ENCODE measurements around the gene SELENOO. TPM values are rescaled to one million over a fixed set of nuclear protein-coding genes. Genes with fewer than 3 reads are reported as not detected.
A peak's percentile ranks its signal among the peaks of the same experiment; 100 is the strongest.

SELENOO gene
- total and polyA plus RNA-seq, 2 of the 13 experiments (the other 11 are each of a cell fraction or from before 2014, with no cell fraction given), result 14.4 to 19.0 TPM

- TF ChIP-seq HBP1 (CRISPR knock-in tag; IDR thresholded peaks at IDR 0.05; ENCODE audit: low read depth) (no peak; the same call in 1 of the 2 replicates), ZMYM4 (CRISPR knock-in tag; IDR thresholded peaks at IDR 0.05) (peak; percentile 69; the same call in 1 of the 2 replicates), ZNF530 (CRISPR knock-in tag; IDR thresholded peaks at IDR 0.05; ENCODE audit: low read depth) (no peak), CCAR2 (optimal IDR thresholded peaks at IDR 0.05; ENCODE audit: low read depth, low read length) (no peak), ATAD3A (CRISPR knock-in tag; IDR thresholded peaks at IDR 0.05) (no peak), NR2F6 (IDR thresholded peaks at IDR 0.05) (no peak), NR2F6 (CRISPR knock-in tag; IDR thresholded peaks at IDR 0.05) (peak; percentile 19; the same call in 1 of the 2 replicates), CBX1 (IDR thresholded peaks at IDR 0.05; ENCODE audit: low read depth) (peak; percentile 93), ZFP37 (CRISPR knock-in tag; IDR thresholded peaks at IDR 0.05; ENCODE audit: borderline replicate concordance) (no peak), ZMYM3 (CRISPR knock-in tag; IDR thresholded peaks at IDR 0.05) (no peak), RXRA (CRISPR knock-in tag; IDR thresholded peaks at IDR 0.05) (0 out of 2 replicates have a peak, but pooled peaks have one; percentile 37), RBAK (CRISPR knock-in tag; IDR thresholded peaks at IDR 0.05) (no peak), ZFYVE20 (CRISPR knock-in tag; IDR thresholded peaks at IDR 0.05; ENCODE audit: borderline replicate concordance, low read depth) (no peak; the same call in 1 of the 2 replicates), ZNF790 (CRISPR knock-in tag; IDR thresholded peaks at IDR 0.05; ENCODE audit: borderline replicate concordance) (peak; percentile 95), SALL2 (CRISPR knock-in tag; IDR thresholded peaks at IDR 0.05) (peak; percentile 71; the same call in 1 of the 2 replicates), FLYWCH1 (CRISPR knock-in tag; IDR thresholded peaks at IDR 0.05) (no peak), PAF1 (CRISPR knock-in tag; IDR thresholded peaks at IDR 0.05) (no peak), ARID2 (CRISPR knock-in tag; IDR thresholded peaks at IDR 0.05; ENCODE audit: borderline replicate concordance) (peak; percentile 90), PLRG1 (conservative IDR thresholded peaks at IDR 0.05) (no peak), ZNF577 (CRISPR knock-in tag; IDR thresholded peaks at IDR 0.05; ENCODE audit: borderline replicate concordance, low read depth) (no peak), ESRRA (CRISPR knock-in tag; IDR thresholded peaks at IDR 0.05; ENCODE audit: low read depth) (no peak; the same call in 1 of the 2 replicates), TBP (CRISPR knock-in tag; IDR thresholded peaks at IDR 0.05) (no peak), PREB (CRISPR knock-in tag; IDR thresholded peaks at IDR 0.05) (no peak), ZFP36 (IDR thresholded peaks at IDR 0.05; ENCODE audit: borderline replicate concordance, low read depth, low read length, partially characterized antibody) (no peak), SMAD1 (CRISPR knock-in tag; IDR thresholded peaks at IDR 0.05; ENCODE audit: borderline replicate concordance, low read depth) (peak; percentile 82; the same call in 1 of the 2 replicates), ELF1 (CRISPR knock-in tag; IDR thresholded peaks at IDR 0.05) (peak; percentile 93), NR1H2 (CRISPR knock-in tag; IDR thresholded peaks at IDR 0.05; ENCODE audit: borderline replicate concordance, low read depth) (no peak; the same call in 1 of the 2 replicates)
- TF ChIP-seq, protein P1, sequence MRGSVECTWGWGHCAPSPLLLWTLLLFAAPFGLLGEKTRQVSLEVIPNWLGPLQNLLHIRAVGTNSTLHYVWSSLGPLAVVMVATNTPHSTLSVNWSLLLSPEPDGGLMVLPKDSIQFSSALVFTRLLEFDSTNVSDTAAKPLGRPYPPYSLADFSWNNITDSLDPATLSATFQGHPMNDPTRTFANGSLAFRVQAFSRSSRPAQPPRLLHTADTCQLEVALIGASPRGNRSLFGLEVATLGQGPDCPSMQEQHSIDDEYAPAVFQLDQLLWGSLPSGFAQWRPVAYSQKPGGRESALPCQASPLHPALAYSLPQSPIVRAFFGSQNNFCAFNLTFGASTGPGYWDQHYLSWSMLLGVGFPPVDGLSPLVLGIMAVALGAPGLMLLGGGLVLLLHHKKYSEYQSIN (CRISPR knock-in tag; IDR thresholded peaks at IDR 0.05; ENCODE audit: borderline replicate concordance), result no peak
These were observed 43.8 kb downstream of the SELENOO start, which contains the start of gene TUBGCP6 (continued) for GRCh38 chr22:50244420-50245213.

Data from HepG2 (cell line).